Measurements from ENCODE around the gene RBM34.
"Not testable (repeated sequence)": the region's sequence is repeated elsewhere in the genome, so short reads cannot be mapped to it uniquely, and the experiment has no call there.

The RBM34 gene

GRCh38 chr1:235160957-235161684, at the start of gene RBM34:
Gene RBM34 (minus strand): TSS chr1:235161250. CDS start chr1:235161226, 24 bp downstream.
- DNase-seq: peak; percentile 84

- peak; percentile 18 for DNase-seq
Measured at GRCh38 chr1:235207209-235207565, 46.1 kb upstream of the RBM34 start.

DNA sequence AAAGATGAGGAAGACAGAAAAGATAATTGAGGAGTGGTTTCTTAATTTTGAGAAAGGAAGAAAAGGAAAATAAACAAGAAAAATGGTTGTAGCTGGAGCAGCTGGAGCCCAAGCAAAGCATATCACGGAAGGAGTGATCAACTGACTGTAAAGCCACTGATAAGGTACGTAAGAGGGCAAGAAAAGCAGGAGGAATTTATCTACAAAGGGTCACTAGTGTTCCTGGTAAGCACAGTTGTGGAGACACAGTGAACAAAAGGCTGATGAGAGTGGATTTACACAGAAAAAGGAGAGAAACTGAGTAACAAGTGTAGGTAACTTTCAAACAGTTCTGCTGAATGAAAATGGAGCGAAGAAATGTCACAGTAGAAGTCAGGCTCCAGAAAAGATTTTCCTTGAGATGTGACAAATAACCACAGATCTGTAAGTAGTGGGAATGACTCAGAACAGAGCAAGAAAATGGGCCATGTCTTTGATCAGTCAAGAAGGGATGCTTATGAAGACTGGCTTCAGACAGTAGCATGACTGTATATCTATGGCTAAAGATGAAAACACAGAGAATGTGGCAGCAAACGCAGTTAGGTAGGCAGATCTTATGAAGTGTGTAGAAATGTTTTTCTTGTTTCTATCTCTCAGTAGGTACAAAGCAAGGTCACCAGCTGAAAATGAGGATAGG, 45.6 kb upstream of the RBM34 start:
- DNase-seq: no peak

DNA sequence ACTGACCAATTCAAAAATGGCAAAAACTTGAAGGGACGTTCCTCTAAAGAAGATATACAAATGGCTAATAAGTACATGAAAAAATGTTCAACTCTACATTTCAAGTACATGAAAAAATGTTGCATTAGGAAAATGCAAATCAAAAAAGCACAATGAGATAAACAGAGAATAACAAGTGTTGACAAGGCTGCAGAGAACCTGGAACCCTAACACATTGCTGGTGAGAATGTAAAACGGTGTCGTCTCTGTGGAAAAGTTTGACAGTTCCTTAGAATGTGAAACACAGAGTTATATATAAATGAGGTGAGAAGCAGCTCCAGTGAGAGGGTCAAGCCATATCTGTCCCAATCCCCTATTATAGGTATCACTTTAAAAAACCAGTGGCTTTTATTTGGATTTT, 44.6 kb upstream of the RBM34 start:
- DNase-seq: no peak

GRCh38 chr1:235203428-235203827, 42.4 kb upstream of the RBM34 start:
- no peak for DNase-seq

DNA sequence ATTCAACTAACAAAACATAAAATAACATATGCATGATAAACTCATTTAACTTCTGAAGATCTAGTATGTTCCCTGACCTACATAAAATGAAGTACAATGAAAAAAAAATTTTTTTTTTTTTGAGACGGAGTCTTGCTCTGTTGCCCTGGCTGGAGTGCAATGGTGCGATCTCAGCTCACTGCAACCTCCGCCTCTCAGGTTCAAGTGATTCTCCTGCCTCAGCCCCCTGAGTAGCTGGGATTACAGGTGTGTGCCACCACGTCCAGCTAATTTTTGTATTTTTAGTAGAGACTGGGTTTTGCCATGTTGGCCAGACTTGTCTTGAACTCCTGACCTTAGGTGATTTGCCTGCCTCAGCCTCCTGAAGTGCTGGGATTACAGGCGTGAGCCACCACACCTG, 41.4 kb upstream of the RBM34 start:
- DNase-seq: not testable (repeated sequence)

GRCh38 chr1:235199441-235199840, 38.4 kb upstream of the RBM34 start:
- no peak for DNase-seq

DNA sequence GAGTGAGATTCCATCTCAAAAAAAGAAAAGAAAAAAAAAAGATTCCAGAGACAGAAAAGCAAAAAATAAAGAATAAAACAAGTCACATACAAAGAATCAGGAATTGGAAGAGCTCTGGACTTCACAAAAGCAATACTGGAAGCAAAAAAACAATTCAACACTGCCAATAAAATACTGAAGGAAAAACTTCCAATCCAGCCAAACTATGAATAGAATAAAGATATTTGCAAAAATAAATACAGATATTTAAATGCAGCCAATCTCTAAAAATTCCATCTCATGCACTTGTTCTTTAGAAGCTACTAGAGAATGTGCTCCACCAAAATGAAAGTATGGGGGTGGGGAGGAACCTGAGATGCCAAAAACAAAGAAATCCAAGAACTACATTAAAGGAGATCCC, 29.4 kb upstream of the RBM34 start:
- DNase-seq: no peak

GRCh38 chr1:235187316-235187715, 26.3 kb upstream of the RBM34 start:
- DNase-seq: no peak

GRCh38 chr1:235181561-235182245, 20.7 kb upstream of the RBM34 start:
- DNase-seq: no peak

DNA sequence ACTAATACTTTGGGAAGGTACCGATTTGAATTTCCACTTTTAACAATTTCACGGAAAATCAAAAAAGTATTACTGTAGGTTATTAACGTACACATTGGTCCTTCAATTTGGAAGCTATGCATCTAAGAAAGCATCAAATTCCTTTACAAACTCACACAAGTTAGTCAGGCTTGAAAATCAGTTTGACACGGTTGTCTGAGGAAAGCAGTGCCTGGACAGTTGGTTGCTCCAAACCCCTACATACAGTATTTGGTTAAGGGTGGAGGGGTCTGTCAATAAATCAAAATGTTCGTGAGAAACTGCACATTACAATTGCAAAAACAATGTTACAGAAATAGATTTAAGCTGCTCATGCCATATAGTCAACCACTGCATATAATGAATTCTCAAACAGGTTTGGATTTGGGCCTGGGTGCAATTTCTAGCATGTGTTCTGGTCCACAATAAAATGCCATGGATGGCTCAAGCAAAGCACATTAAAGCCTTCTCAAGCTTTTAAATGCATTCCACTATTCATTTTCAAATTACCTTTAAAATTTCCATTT, 19.9 kb upstream of the RBM34 start:
- no peak for DNase-seq

GRCh38 chr1:235176486-235176885, 15.4 kb upstream of the RBM34 start:
- DNase-seq: no peak

GRCh38 chr1:235169986-235170385, 8.9 kb upstream of the RBM34 start:
- no peak for DNase-seq

DNA sequence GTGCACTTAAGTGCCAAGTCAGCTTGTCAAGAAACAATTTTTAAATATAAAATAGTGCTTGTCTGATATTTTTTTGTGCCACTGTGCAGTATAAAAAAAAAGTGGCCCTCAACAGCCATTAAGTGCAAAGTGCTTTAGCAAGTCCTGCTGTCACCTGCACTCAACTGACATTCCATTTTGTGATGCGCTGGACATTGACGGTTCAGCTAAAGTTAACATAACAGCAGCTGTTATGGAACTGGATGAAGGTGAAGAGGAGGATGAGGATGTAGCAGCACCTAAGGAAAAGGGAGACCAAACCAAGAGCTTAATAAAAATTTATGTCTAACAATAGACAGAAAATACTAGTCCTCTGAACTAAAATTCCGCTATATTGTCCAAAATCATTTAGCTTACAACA, 7.3 kb upstream of the RBM34 start:
- no peak for DNase-seq

DNA sequence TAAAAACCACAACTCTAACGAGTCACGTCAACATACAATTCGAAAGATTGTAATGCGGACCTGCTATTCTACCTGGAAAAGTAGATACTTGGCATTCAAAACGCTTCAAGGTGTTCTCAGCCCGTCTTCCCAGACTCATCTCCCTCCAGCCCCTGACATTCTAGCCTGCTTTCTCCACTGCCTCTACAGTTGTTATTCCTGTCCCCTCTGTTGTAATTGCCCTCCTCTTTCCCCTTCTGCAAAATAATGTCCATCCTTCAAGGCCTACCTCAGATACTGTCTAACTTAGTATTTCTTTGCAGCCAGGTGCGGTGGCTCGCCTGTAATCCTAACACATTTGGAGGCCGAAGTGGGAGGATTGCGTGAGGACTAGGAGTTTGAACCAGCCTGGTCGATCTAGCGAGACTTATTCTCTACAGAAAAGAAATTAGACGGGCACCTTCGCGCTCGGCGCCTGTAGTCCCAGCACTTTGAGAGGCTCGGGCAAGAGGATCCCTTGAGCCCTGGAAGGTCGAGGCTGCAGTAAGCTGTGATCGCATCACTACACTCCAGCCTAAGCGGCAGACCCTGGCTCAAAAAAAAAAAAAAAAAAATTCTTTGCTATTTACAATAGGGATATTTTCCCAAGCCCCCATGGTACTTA, 756 bp upstream of the RBM34 start:
- DNase-seq: no peak

DNA sequence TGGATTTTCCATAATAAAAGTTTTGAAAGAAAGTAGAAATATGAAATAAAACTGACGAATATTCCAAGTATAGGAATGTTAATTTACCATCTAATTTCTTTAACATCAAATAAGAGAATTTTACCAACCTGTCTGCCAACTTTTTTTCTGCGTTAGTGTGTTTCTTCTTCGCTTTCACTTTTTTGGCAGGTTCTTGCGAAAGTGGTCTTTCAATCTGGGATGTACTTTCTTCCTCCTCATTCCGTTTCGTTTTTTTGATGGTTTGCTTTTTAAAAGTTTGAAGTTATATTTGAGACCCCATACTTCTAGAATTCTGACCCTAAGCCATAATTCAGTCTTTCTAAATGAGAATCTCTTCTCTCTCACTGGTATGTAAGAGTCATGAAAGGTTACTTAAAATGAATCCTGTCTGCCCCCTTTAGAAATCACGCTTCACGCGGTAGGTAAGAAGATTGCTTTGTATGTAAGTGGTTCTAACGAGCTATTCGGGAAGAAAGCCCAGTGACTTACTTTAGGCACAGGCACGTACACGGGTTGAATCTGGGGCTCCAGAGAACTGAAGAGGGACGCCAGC, 580 bp downstream of the RBM34 start:
- DNase-seq: no peak

DNA sequence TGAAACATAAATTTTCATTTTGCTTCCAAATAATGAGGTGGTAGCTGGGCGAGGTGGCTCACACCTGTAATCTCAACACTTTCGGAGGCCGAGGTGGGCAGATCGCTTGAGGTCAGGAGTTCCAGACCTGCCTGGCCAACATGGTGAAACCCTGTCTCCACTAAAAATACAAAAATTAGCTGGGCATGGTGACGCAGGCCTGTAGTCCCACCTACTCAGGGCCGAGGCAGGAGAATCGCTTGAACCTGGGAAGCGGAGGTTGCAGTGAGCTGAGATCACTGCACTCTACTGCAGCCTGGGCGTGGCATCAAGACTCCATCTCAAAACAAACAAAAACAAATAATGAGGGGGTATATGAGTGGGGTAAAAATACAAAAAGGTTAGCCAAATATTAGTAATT, 1.1 kb downstream of the RBM34 start:
- DNase-seq: not testable (repeated sequence)

DNA sequence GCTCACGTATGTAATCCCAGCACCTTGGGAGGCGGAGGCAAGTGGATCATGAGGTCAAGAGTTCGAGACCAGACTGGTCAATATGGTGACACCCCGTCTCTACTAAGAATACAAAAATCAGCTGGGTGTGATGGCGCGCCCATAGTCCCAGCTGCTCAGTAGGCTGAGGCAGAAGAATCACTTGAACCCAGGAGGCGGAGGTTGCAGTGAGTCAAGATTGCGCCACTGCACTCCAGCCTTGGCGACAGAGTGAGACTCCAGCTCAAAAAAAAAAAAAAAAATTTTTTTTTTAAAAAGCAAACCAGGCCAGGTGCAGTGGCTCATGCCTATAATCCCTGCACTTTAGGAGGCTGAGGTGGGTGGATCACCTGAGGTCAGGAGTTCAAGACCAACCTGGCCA, 1.8 kb downstream of the RBM34 start:
- not testable (repeated sequence) for DNase-seq

DNA sequence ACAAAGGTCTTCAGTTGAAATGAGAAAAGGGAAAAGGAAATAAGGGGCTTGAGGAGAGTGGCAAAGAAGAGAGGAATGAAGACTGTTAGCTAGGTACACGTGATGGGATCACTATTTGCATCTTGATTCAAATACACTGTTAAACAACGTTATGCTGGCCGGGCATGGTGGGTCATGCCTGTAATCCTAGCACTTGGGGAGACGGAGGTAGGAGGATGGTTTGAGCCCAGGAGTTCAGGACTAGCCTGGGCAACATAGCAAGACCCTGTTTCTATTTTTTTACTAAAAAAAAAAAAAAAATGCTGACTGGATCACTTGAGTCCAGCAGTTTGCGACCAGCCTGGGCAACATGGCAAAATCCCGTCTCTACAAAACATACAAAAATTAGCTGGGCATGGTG, 2.4 kb downstream of the RBM34 start:
- no peak for DNase-seq

- no peak for DNase-seq
Measured at GRCh38 chr1:235157150-235157549, 3.9 kb downstream of the RBM34 start.

GRCh38 chr1:235156740-235157139, 4.3 kb downstream of the RBM34 start:
- DNase-seq: no peak

GRCh38 chr1:235156265-235156664, 4.8 kb downstream of the RBM34 start:
- DNase-seq: no peak

DNA sequence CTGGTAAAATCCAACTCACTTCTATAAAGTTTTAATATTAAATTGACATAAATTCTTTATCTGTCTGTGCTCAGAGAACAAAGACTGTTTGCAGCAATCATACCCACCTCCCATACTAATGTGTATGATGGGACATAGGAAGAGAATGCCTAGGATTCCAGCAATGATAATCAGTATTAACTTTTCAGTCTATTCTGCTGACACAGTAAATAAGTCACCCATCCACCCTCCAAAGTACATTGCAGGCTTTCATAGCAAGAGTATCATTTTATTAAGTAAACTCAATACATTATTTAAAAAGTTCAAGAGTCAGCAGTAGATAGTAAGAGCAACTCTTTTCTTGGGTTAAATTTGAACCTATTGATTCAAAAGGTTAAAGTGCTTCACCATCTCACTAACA, 8.8 kb downstream of the RBM34 start:
- DNase-seq: no peak
